HG03575 (cell line): ENCODE measurements around the gene ACOX3.

Experiments used
- ATAC-seq: cut with Tn5 transposase; IDR thresholded peaks from one replicate; pipeline ENCODE4 v1.9.1; 2021; ENCODE audit not compliant: unreplicated experiment, insufficient number of reproducible peaks, low FRiP score; ENCODE audit errors: extremely low read depth

ACOX3 gene

GRCh38 chr4:8320386-8320750, 120.2 kb downstream of the ACOX3 start:
- no peak for ATAC-seq

- ATAC-seq, result no peak
Measured at GRCh38 chr4:8319731-8320385, 120.7 kb downstream of the ACOX3 start.

GRCh38 chr4:8319061-8319460, 121.5 kb downstream of the ACOX3 start:
- ATAC-seq, result no peak

- ATAC-seq, result no peak
Measured at GRCh38 chr4:8318509-8318908, 122.0 kb downstream of the ACOX3 start.

- no peak for ATAC-seq
Measured at GRCh38 chr4:8317474-8317873, 123.0 kb downstream of the ACOX3 start.

GRCh38 chr4:8316911-8317351, 123.6 kb downstream of the ACOX3 start:
- no peak for ATAC-seq
